Aorta (tissue), 5 donors: ENCODE results near the gene ASPDH. TPM values are rescaled to one million over a fixed set of nuclear protein-coding genes. Genes with fewer than 3 reads are reported as not detected.

Experiments
- ATAC-seq: fragments of 200-7000 bp; cut with Tn5 transposase; one replicate; pipeline ENCODE4 v1.9.1; 2022; ENCODE audit warnings: moderate library complexity; ENCODE audit not compliant: low FRiP score
- DNase-seq, 2 donors: peaks; one replicate each; pipeline ENCODE4 v3.0.0-alpha.2; 2020
- H3K27ac ChIP-seq, 2 donors: one replicate each; pipeline ENCODE4 v1.5.1; 2013; ENCODE audit warnings: low read length in 2 of 2, mild to moderate bottlenecking in 2 of 2, moderate library complexity in 2 of 2, control low read depth in 1 of 2, inconsistent platforms in 1 of 2, low read depth in 1 of 2
- H3K27me3 ChIP-seq, 2 donors: one replicate each; pipeline ENCODE4 v1.6.1; 2013; ENCODE audit warnings: control low read depth in 1 of 2, low read length in 1 of 2, mild to moderate bottlenecking in 1 of 2, moderate library complexity in 1 of 2; ENCODE audit not compliant: insufficient read depth in 2 of 2, control insufficient read depth in 1 of 2
- H3K36me3 ChIP-seq, 2 donors: one replicate each; pipeline ENCODE4 v1.6.1; 2013; ENCODE audit warnings: control low read depth in 1 of 2, low read length in 1 of 2, mild to moderate bottlenecking in 1 of 2; ENCODE audit not compliant: insufficient read depth in 2 of 2, control insufficient read depth in 1 of 2
- H3K4me1 ChIP-seq, 2 donors: one replicate each; pipeline ENCODE4 v1.6.1; 2013; ENCODE audit warnings: low read length in 2 of 2, control low read depth in 1 of 2, mild to moderate bottlenecking in 1 of 2, moderate library complexity in 1 of 2; ENCODE audit not compliant: insufficient read depth in 2 of 2, control insufficient read depth in 1 of 2
- H3K4me3 ChIP-seq, 2 donors: one replicate each; pipeline ENCODE4 v1.5.1; 2013; ENCODE audit warnings: low read length in 2 of 2, control low read depth in 1 of 2, mild to moderate bottlenecking in 1 of 2
- H3K9me3 ChIP-seq: one replicate; pipeline ENCODE4 v1.6.1; 2013; ENCODE audit warnings: mild to moderate bottlenecking, low read length; ENCODE audit not compliant: control insufficient read depth
- WGBS, 2 donors: extraction: QIAGEN DNeasy Blood & Tissue Kit; methylation state at CpG; one replicate each; pipeline ENCODE4 v1.1.7; 2013; 5-methylcytosine and 5-hydroxymethylcytosine counted together
- intact Hi-C, 2 donors: fragments of 100-400 bp; cut with DNase I; formaldehyde crosslinking; loops; one replicate each; pipeline versions ENCODE4 v1.14.2 to v1.15.0; 2022
- polyA plus RNA-seq, 2 donors: library from polyadenylated mRNA; stranded (reverse); fragments of 200-250 nt; gene quantifications; one replicate each; pipeline ENCODE4 v1.2.3, GENCODE V29; 2013
- total RNA-seq, 2 donors: library from RNA; stranded (reverse); fragmentation: NEBNext Ultra II Directional; extraction: Animal tissue kit (Norgen Biotek cat#: 25700); gene quantifications; one replicate each; pipeline ENCODE4 v1.2.1, GENCODE V29; 2021
- donor health status: healthy with polysubstance abuse.
- donor health status: Bipolar disorder and iron deficiency.
- donor health status: DM: no; HTN: no; CAD: no.
- donor health status: DM: no; HTN: no; CAD: no.
- donor health status: DM: yes; HTN: yes; CAD: no.

The ASPDH gene
- total and polyA plus RNA-seq, 4 donors, result 1.9 TPM; not detected in 3

GRCh38 chr19:50506700-50507099, 7.0 kb downstream of the ASPDH start:
- intact Hi-C loops, result no loop called here
- WGBS, 2 donors, result 91 to 94% methylated on average over 10 of the region's 10 CpGs
- Histone ChIP-seq H3K27me3 (no peaks in the 10 kb centered on the region), H3K4me3 (no peak overlapping the region), H3K4me1 (no peaks in the 10 kb centered on the region), H3K36me3 (no peaks in the 10 kb centered on the region), H3K9me3 (no peaks in the 10 kb centered on the region), H3K27ac (no peak overlapping the region)
- DNase-seq (peak in 1 of 2 donors; percentile 50), ATAC-seq (no peak)

GRCh38 chr19:50505856-50506611, 7.7 kb downstream of the ASPDH start:
- ATAC-seq, result no peak
- Histone ChIP-seq H3K4me1 (no peaks in the 10 kb centered on the region), H3K9me3 (no peaks in the 10 kb centered on the region), H3K36me3 (no peaks in the 10 kb centered on the region), H3K27me3 (no peaks in the 10 kb centered on the region), H3K4me3 (no peak overlapping the region), H3K27ac (no peak overlapping the region)
- DNase-seq, result peak in 1 of 2 donors; percentile 78
- intact Hi-C loops, result no loop called here
- WGBS, 2 donors, result 91 to 92% methylated on average over 30 of the region's 30 CpGs

- Histone ChIP-seq H3K27me3 (no peaks in the 10 kb centered on the region), H3K4me3 (no peak overlapping the region), H3K9me3 (no peaks in the 10 kb centered on the region), H3K27ac (no peak overlapping the region), H3K4me1 (no peaks in the 10 kb centered on the region), H3K36me3 (no peaks in the 10 kb centered on the region)
- 65 to 68% methylated on average over 25 of the region's 25 CpGs for whole genome bisulfite sequencing, 2 donors
- peak; percentile 7 for ATAC-seq
- intact Hi-C loops, result no loop called here
- peak; percentile 43 to 56 for DNase-seq
Observed at GRCh38 chr19:50501568-50502475, 11.9 kb downstream of the ASPDH start.

- 78 to 79% methylated on average over 12 of the region's 12 CpGs for WGBS, 2 donors
- Histone ChIP-seq H3K4me3 (no peak overlapping the region), H3K9me3 (no peaks in the 10 kb centered on the region), H3K27me3 (no peaks in the 10 kb centered on the region), H3K4me1 (no peaks in the 10 kb centered on the region), H3K27ac (no peak overlapping the region), H3K36me3 (no peaks in the 10 kb centered on the region)
- intact Hi-C loops, result no loop called here
- DNase-seq, result peak; percentile 20 to 75
- peak; percentile 29 for ATAC-seq
Observed at GRCh38 chr19:50501186-50501567, 12.5 kb downstream of the ASPDH start.

GRCh38 chr19:50500753-50501151, 13.0 kb downstream of the ASPDH start:
- no peaks in the 10 kb centered on the region for H3K36me3 ChIP-seq
- H3K4me3 ChIP-seq, result no peak overlapping the region
- DNase-seq (peak; percentile 30 to 50), ATAC-seq (no peak)
- H3K9me3 ChIP-seq, result no peaks in the 10 kb centered on the region
- H3K27me3 ChIP-seq, result no peaks in the 10 kb centered on the region
- H3K27ac ChIP-seq, result no peak overlapping the region
- 61 to 63% methylated on average over 9 to 10 of the region's 10 CpGs for WGBS, 2 donors
- intact Hi-C loops, result no loop called here
- H3K4me1 ChIP-seq, result no peaks in the 10 kb centered on the region

GRCh38 chr19:50500060-50500752, 13.5 kb downstream of the ASPDH start:
- Histone ChIP-seq H3K4me1 (no peaks in the 10 kb centered on the region), H3K27ac (no peak overlapping the region), H3K9me3 (no peaks in the 10 kb centered on the region), H3K36me3 (no peaks in the 10 kb centered on the region), H3K27me3 (no peaks in the 10 kb centered on the region), H3K4me3 (no peak overlapping the region)
- DNase-seq, result peak; percentile 51 to 67
- WGBS, 2 donors, result 34 to 46% methylated on average over 25 to 27 of the region's 27 CpGs
- intact Hi-C loops, result no loop called here
- ATAC-seq, result peak; percentile 48

- no peaks in the 10 kb centered on the region for H3K4me1 ChIP-seq
- H3K4me3 ChIP-seq, result no peak overlapping the region
- DNase-seq, result peak in 1 of 2 donors; percentile 1
- WGBS, 2 donors, result 72 to 74% methylated on average over 11 of the region's 11 CpGs
- ATAC-seq, result no peak
- no peaks in the 10 kb centered on the region for H3K36me3 ChIP-seq
- no peak overlapping the region for H3K27ac ChIP-seq
- no peaks in the 10 kb centered on the region for H3K27me3 ChIP-seq
- intact Hi-C loops, result no loop called here
- no peaks in the 10 kb centered on the region for H3K9me3 ChIP-seq
Observed at GRCh38 chr19:50498219-50499056, 15.3 kb downstream of the ASPDH start.

- no peaks in the 10 kb centered on the region for H3K36me3 ChIP-seq
- H3K27ac ChIP-seq, result no peak overlapping the region
- H3K9me3 ChIP-seq, result no peaks in the 10 kb centered on the region
- no peaks in the 10 kb centered on the region for H3K4me1 ChIP-seq
- H3K27me3 ChIP-seq, result no peaks in the 10 kb centered on the region
- 62 to 73% methylated on average over 8 of the region's 8 CpGs for WGBS, 2 donors
- DNase-seq (peak; percentile 36 to 47), ATAC-seq (no peak)
- intact Hi-C loops, result no loop called here
- no peak overlapping the region for H3K4me3 ChIP-seq
Observed at GRCh38 chr19:50497022-50497405, 16.7 kb downstream of the ASPDH start.
